HepG2 (cell line): ENCODE results near the gene SMPD3. TPM values are rescaled to one million over a fixed set of nuclear protein-coding genes. Genes with fewer than 3 reads are reported as not detected.

Experiments used
- ATAC-seq: fragments of 200-7000 bp; cut with Tn5 transposase; 3 replicates; pipeline ENCODE4 v1.9.1; 2020; ENCODE audit warnings: mild to moderate bottlenecking, moderate library complexity
- BruUV-seq: library from RNA; stranded (reverse); fragments of 400-500 nt; replicated peaks from 2 replicates; lab custom pipeline; 2021; lab: Mats Ljungman, UMichigan
- CTCF ChIA-PET: fragments of 300-600 bp; formaldehyde crosslinking; extraction: SDS; loops from one replicate; lab custom pipeline; 2021; ENCODE audit warnings: low total read pairs, inconsistent platforms, low intra/inter-chr PET ratio; lab: Yijun Ruan, JAX
- POLR2A ChIA-PET: fragments of 350-600 bp; sonication (Branson Sonifier 250); formaldehyde crosslinking; loops from one replicate; lab custom pipeline; 2020; ENCODE audit warnings: antibody characterized with exemption, inconsistent platforms; lab: Yijun Ruan, JAX
- DNase-seq: peaks from one replicate; pipeline ENCODE4 v3.0.0-alpha.2; 2015; ENCODE audit warnings: low spot score
- FAIRE-seq: peaks from 3 replicates; lab custom pipeline; 2011; peaks lifted over from hg19 to GRCh38; lab: Jason Lieb, UNC
- H2AFZ ChIP-seq: one replicate; pipeline ENCODE4 v1.6.1; 2011; ENCODE audit warnings: low read length, inconsistent platforms
- H3K27ac ChIP-seq: fragments of 300-600 bp; 3 replicates; pipeline ENCODE4 v1.8.0; 2011; ENCODE audit warnings: mixed run types, mild to moderate bottlenecking, mixed read lengths, low read length, inconsistent platforms; ENCODE audit not compliant: insufficient read depth; ENCODE audit errors: extremely low read length
- H3K27me3 ChIP-seq, 2 experiments: fragments of 200-600 bp in 1 of 2; 2 replicates in 1 of 2; 3 replicates in 1 of 2; pipeline versions ENCODE4 v1.6.0 to v1.8.0; 2011; ENCODE audit warnings: low read length in 2 of 2, mild to moderate bottlenecking in 2 of 2, moderate library complexity in 2 of 2, inconsistent platforms in 1 of 2; ENCODE audit not compliant: insufficient read depth in 2 of 2, control insufficient read depth in 1 of 2
- H3K36me3 ChIP-seq, 2 experiments: fragments of 200-600 bp in 1 of 2; replicated peaks in 1 of 2; 2 replicates in 1 of 2; 3 replicates in 1 of 2; pipeline versions ENCODE4 v1.5.1 to v1.8.0; 2011; ENCODE audit warnings: low read length in 2 of 2, inconsistent platforms in 1 of 2; ENCODE audit not compliant: insufficient read depth in 2 of 2, control insufficient read depth in 1 of 2
- H3K4me1 ChIP-seq: 2 replicates; pipeline ENCODE4 v1.5.1; 2012; ENCODE audit warnings: low read length, inconsistent platforms; ENCODE audit not compliant: insufficient read depth
- H3K4me2 ChIP-seq: 2 replicates; pipeline ENCODE4 v1.6.0; 2011; ENCODE audit warnings: low read depth, low read length, inconsistent platforms
- H3K4me3 ChIP-seq, 3 experiments: fragments of 200-600 bp in 1 of 3; sonication (generic), shearing (Covaris generic) in 1 of 3; replicated peaks in 1 of 3; 2 replicates each; pipeline ENCODE4 v1.5.1; 2011 to 2016; ENCODE audit warnings: low read length in 3 of 3, inconsistent platforms in 2 of 3, low read depth in 2 of 3, mild to moderate bottlenecking in 2 of 3, control low read depth in 1 of 3, mixed read lengths in 1 of 3; ENCODE audit not compliant: insufficient read depth in 1 of 3
- H3K79me2 ChIP-seq: one replicate; pipeline ENCODE4 v1.6.1; 2011; ENCODE audit warnings: low read length, inconsistent platforms; ENCODE audit not compliant: insufficient read depth
- H3K9ac ChIP-seq: 2 replicates; pipeline ENCODE4 v1.6.0; 2011; ENCODE audit warnings: mild to moderate bottlenecking, low read depth, low read length, inconsistent platforms; ENCODE audit not compliant: insufficient read depth
- H3K9me3 ChIP-seq: 2 replicates; pipeline ENCODE4 v1.5.1; 2012; ENCODE audit warnings: mild to moderate bottlenecking, low read length
- H4K20me1 ChIP-seq: 2 replicates; pipeline ENCODE4 v1.6.0; 2011; ENCODE audit warnings: inconsistent platforms, mild to moderate bottlenecking, low read length, moderate library complexity; ENCODE audit not compliant: insufficient read depth
- EED ChIP-seq: sonication (generic); formaldehyde crosslinking; IDR thresholded peaks from 2 replicates; pipeline ENCODE4 v1.5.0; 2020; ENCODE audit warnings: mild to moderate bottlenecking, missing genetic modification reagents
- FOSL2 ChIP-seq: sonication (generic); formaldehyde crosslinking; IDR thresholded peaks from 2 replicates; pipeline ENCODE4 v1.4.0; 2020; ENCODE audit warnings: missing genetic modification reagents
- HNRNPL ChIP-seq: fragments of 200-400 bp; formaldehyde crosslinking; IDR thresholded peaks from 2 replicates; pipeline ENCODE4 v1.6.1; 2017; ENCODE audit warnings: mild to moderate bottlenecking, low read depth, low read length
- MXD1 ChIP-seq: sonication (generic); formaldehyde crosslinking; IDR thresholded peaks from 2 replicates; pipeline ENCODE4 v1.4.0; 2020; ENCODE audit warnings: mild to moderate bottlenecking, missing genetic modification reagents
- ONECUT2 ChIP-seq: sonication (generic); formaldehyde crosslinking; IDR thresholded peaks from 2 replicates; pipeline ENCODE4 v1.4.0; 2020; ENCODE audit warnings: missing genetic modification reagents
- PHF5A ChIP-seq: IDR thresholded peaks from one replicate; pipeline ENCODE4 v1.6.1; 2018; ENCODE audit warnings: low read depth, missing genetic modification reagents; ENCODE audit not compliant: unreplicated experiment
- REST ChIP-seq, 2 experiments: IDR thresholded peaks; 2 replicates each; pipeline ENCODE4 v1.6.1; 2011 to 2012; ENCODE audit warnings: low read length in 2 of 2, borderline replicate concordance in 1 of 2, low read depth in 1 of 2, mild to moderate bottlenecking in 1 of 2, moderate library complexity in 1 of 2
- UBTF ChIP-seq: sonication (generic); formaldehyde crosslinking; IDR thresholded peaks from 2 replicates; pipeline ENCODE4 v1.4.0; 2020; ENCODE audit warnings: mild to moderate bottlenecking, missing genetic modification reagents
- ZFP82 ChIP-seq: sonication (generic); formaldehyde crosslinking; IDR thresholded peaks from 2 replicates; pipeline ENCODE4 v1.5.1; 2020; ENCODE audit warnings: mild to moderate bottlenecking, missing genetic modification reagents, borderline replicate concordance
- ZNF329 ChIP-seq: sonication (generic); formaldehyde crosslinking; IDR thresholded peaks from 2 replicates; pipeline ENCODE4 v1.9.0; 2021; ENCODE audit warnings: low read depth, mild to moderate bottlenecking, missing genetic modification reagents
- ZNF687 ChIP-seq: sonication (generic); formaldehyde crosslinking; IDR thresholded peaks from 2 replicates; pipeline ENCODE4 v1.5.1; 2020; ENCODE audit warnings: mild to moderate bottlenecking, missing genetic modification reagents, moderate library complexity
- ZNF776 ChIP-seq: sonication (generic); formaldehyde crosslinking; IDR thresholded peaks from 2 replicates; pipeline ENCODE4 v1.4.0; 2020; ENCODE audit warnings: mild to moderate bottlenecking, missing genetic modification reagents
- WGBS: methylation state at CpG from one replicate; pipeline ENCODE4 v1.1.6; 2017; ENCODE audit warnings: low lambda C conversion rate; 5-methylcytosine and 5-hydroxymethylcytosine counted together
- in situ Hi-C: cut with HindIII; loops from 2 replicates; pipeline ENCODE4 v1.10.0; 2017; ENCODE audit warnings: low pct_unique_long_range_greater_than_20kb; ENCODE audit not compliant: extremely low pct_ligation_motif_present
- intact Hi-C: fragments of 100-400 bp; cut with micrococcal nuclease; formaldehyde crosslinking; loops from one replicate; pipeline ENCODE4 v1.10.0; 2022; ENCODE audit not compliant: unreplicated experiment
- polyA plus RNA-seq, 8 experiments: library from polyadenylated mRNA; depleted of rRNA in 3 of 8; stranded (reverse) in 7 of 8; unstranded in 1 of 8; fragments of >200 nt; fragmentation: Illumina TruSeq in 4 of 8; extraction: Trizol in 4 of 8; gene quantifications; 2 replicates each; pipeline versions ENCODE4 v1.2.1 to v1.2.3, GENCODE V29; 2011 to 2016; ENCODE audit warnings: low read depth in 4 of 8, missing spikeins in 1 of 8, mixed read lengths in 1 of 8; ENCODE audit not compliant: insufficient read depth in 1 of 8
- total RNA-seq, 5 experiments: library from RNA; depleted of rRNA; stranded (reverse); fragments of >200 nt; fragmentation: Illumina TruSeq; extraction: Trizol; gene quantifications; 2 replicates each; pipeline ENCODE4 v1.2.3, GENCODE V29; 2016; ENCODE audit warnings: low read depth in 1 of 5

Gene SMPD3
- total and polyA plus RNA-seq, 2 of the 13 experiments (the other 11 are each of a cell fraction or from before 2014, with no cell fraction given), result 0.07 to 0.32 TPM

GRCh38 chr16:68365167-68365817 is 83.0 kb downstream of the SMPD3 start:
- ATAC-seq (peak; percentile 3; the same call in 1 of the 3 replicates), DNase-seq (no peak)
- TF ChIP-seq ZNF329 (CRISPR knock-in tag) (no peak), ZNF776 (CRISPR knock-in tag) (0 out of 2 replicates have a peak, but pooled peaks have one; percentile 29), ZNF687 (CRISPR knock-in tag) (peak; percentile 47; the same call in 1 of the 2 replicates), MXD1 (CRISPR knock-in tag) (peak; percentile 66; the same call in 1 of the 2 replicates), REST (IDR thresholded peaks at IDR 0.05; ENCODE audit: borderline replicate concordance in 1 of 2, low read depth in 1 of 2, low read length in 2 of 2) (no peak), ZFP82 (CRISPR knock-in tag) (0 out of 2 replicates have a peak, but pooled peaks have one; percentile 49), ONECUT2 (CRISPR knock-in tag) (no peak), HNRNPL (0 out of 2 replicates have a peak, but pooled peaks have one; percentile 23), PHF5A (no peak), EED (CRISPR knock-in tag) (0 out of 2 replicates have a peak, but pooled peaks have one; percentile 10), UBTF (CRISPR knock-in tag) (peak; percentile 8; the same call in 1 of the 2 replicates), FOSL2 (CRISPR knock-in tag) (peak; percentile 60)

More at GRCh38 chr16:68365167-68365817, 83.0 kb downstream of the SMPD3 start:
- no TSS peak for BruUV-seq
- POLR2A ChIA-PET, result no interaction called here
- no peaks in the 10 kb centered on the region for H4K20me1 ChIP-seq
- no peak overlapping the region for H3K9ac ChIP-seq
- H3K4me2 ChIP-seq, result no peak overlapping the region
- FAIRE-seq, result no peak
- in situ Hi-C loops (no loop called here), intact Hi-C loops (no loop called here)
- H3K4me3 ChIP-seq, result no peak overlapping the region
- no peak overlapping the region for H3K27ac ChIP-seq
- H2AFZ ChIP-seq, result no peak overlapping the region
- peaks cover 6 to 52% of the 10 kb centered on the region in 2 experiments for H3K27me3 ChIP-seq
- H3K9me3 ChIP-seq, result no peaks in the 10 kb centered on the region
- no peaks in the 10 kb centered on the region for H3K36me3 ChIP-seq
- WGBS, result 37% methylated on average over 18 of the region's 18 CpGs
- no peaks in the 10 kb centered on the region for H3K79me2 ChIP-seq
- peaks cover 44% of the 10 kb centered on the region for H3K4me1 ChIP-seq
- CTCF ChIA-PET, result no interaction called here
